ENCODE measurements around the gene BPIFB4. TPM values are rescaled to one million over a fixed set of nuclear protein-coding genes. Genes with fewer than 3 reads are reported as not detected.
"Not testable (repeated sequence)": the region's sequence is repeated elsewhere in the genome, so short reads cannot be mapped to it uniquely, and the experiment has no call there.

BPIFB4 gene
- total RNA-seq, 1 experiment from 2014 or later: not detected

DNA sequence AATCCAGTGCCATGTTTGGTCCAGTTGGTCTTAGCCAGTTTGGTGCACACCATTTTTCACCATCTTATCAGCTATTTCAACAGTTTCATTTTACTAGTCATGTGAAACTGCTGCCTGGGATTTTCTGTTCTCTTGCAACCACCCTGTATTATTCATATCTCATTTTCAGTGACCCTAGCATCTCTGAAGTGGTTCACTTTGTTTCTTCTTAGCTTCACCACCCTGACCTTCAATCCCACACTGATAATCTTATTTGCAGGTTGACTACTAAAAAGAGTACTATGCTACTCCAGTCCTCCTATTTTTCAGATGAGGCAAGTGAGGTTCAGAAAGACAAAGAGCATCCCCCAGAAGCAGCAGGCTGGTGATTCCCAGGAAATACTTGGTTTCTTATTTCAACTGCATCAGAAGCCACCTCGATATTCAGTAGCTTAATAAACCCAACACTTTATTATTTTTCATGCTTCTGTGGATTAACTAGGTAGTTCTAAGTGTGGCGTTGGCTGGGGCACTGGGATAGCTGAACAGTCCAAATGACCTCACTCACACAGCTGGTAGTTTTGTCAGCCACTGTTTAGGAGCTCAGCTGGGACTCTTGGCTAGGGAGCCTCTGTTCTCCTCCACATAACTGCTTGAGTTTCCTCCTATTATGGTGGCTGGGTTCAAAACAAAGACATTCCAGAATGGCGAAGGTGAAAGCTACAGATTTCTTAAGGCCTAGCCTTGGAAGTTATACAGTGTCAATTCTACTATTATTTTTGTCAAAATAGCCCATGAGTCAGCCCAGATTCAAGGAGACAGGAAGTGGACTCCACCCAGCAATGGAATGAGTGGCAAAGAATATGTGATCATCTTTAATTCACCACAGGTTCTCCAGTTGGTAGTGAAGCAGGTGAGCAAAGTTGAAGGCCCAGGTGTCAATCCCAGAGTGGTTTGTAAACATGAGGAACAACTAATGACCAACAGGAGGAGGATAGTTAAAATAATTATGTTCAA lies 40.6 kb downstream of the BPIFB4 start:
- no TSS peak for BruUV-seq (replicated peaks)
- TF ChIP-seq, protein P1, sequence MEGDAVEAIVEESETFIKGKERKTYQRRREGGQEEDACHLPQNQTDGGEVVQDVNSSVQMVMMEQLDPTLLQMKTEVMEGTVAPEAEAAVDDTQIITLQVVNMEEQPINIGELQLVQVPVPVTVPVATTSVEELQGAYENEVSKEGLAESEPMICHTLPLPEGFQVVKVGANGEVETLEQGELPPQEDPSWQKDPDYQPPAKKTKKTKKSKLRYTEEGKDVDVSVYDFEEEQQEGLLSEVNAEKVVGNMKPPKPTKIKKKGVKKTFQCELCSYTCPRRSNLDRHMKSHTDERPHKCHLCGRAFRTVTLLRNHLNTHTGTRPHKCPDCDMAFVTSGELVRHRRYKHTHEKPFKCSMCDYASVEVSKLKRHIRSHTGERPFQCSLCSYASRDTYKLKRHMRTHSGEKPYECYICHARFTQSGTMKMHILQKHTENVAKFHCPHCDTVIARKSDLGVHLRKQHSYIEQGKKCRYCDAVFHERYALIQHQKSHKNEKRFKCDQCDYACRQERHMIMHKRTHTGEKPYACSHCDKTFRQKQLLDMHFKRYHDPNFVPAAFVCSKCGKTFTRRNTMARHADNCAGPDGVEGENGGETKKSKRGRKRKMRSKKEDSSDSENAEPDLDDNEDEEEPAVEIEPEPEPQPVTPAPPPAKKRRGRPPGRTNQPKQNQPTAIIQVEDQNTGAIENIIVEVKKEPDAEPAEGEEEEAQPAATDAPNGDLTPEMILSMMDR (IDR thresholded peaks at IDR 0.05; ENCODE audit: unreplicated experiment): no peak
- intact Hi-C loops (cut with micrococcal nuclease; ENCODE audit: unreplicated experiment): no loop called here
- Mint-ChIP-seq H3K27ac (ENCODE audit: unreplicated experiment) (no peak overlapping the region), H3K4me3 (ENCODE audit: low read depth, unreplicated experiment) (no peak overlapping the region), H3K27me3 (ENCODE audit: unreplicated experiment) (peaks cover 61% of the 10 kb centered on the region), H3K9me3 (ENCODE audit: low read depth, unreplicated experiment) (peaks cover 4% of the 10 kb centered on the region), H3K4me1 (ENCODE audit: low read depth, unreplicated experiment) (no peaks in the 10 kb centered on the region), H3K36me3 (ENCODE audit: insufficient read depth, unreplicated experiment) (no peaks in the 10 kb centered on the region)
- CTCF ChIA-PET: interaction anchor here (0.6 kb wide), 1 partner anchor 14 kb away, joined by 3 read pairs; no protein-coding TSS in a partner anchor
- DNase-seq: no peak

DNA sequence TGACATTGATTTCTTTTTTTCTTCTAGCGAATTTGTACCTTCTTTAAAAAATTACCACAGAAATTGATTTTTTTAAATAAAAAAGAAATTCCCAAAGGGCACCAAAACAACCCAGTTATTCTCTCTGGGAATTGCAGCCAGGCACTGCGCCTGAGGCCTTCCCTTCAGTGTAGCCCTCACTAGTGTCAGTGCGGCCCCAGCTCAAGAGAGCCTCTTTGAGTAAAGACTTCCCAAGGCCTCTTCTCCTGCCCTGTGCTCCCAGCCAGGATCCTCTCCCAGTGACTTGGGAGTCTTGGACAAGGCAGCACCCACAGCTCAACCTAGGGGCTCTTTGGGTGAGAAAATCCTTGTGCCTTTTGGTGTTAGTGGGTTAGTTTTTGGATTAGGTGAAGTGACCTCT lies 41.5 kb downstream of the BPIFB4 start:
- no peaks in the 10 kb centered on the region for H3K36me3 Mint-ChIP-seq (ENCODE audit: insufficient read depth, unreplicated experiment)
- intact Hi-C loops (cut with micrococcal nuclease; ENCODE audit: unreplicated experiment): no loop called here
- no peak overlapping the region for H3K4me3 Mint-ChIP-seq (ENCODE audit: low read depth, unreplicated experiment)
- CTCF ChIA-PET: no interaction called here
- H3K9me3 Mint-ChIP-seq (ENCODE audit: low read depth, unreplicated experiment): peaks cover 4% of the 10 kb centered on the region
- no peak overlapping the region for H3K27ac Mint-ChIP-seq (ENCODE audit: unreplicated experiment)
- no peak for DNase-seq
- H3K27me3 Mint-ChIP-seq (ENCODE audit: unreplicated experiment): peaks cover 70% of the 10 kb centered on the region
- no TSS peak for BruUV-seq (replicated peaks)
- TF ChIP-seq, protein P1 (IDR thresholded peaks at IDR 0.05; ENCODE audit: unreplicated experiment): no peak
- H3K4me1 Mint-ChIP-seq (ENCODE audit: low read depth, unreplicated experiment): no peaks in the 10 kb centered on the region

DNA sequence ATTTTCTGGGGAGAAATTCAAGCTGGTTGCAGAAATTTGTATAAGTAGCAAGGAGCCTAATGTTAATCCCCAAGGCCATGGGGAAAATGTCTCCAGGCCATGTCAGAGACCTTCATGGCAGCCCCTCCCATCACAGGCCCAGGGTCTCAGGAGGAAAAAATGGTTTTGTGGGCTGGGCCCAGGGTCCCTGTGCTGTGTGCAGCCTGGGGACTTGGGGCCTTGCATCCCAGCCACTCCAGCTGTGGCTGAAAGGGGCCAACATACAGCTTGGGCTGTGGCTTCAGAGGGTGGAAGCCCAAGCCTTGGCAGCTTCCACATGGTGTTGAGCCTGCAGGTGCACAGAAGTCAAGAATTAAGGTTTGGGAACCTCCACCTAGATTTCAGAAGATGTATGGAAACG lies 42.9 kb downstream of the BPIFB4 start:
- peaks cover 84% of the 10 kb centered on the region for H3K27me3 Mint-ChIP-seq (ENCODE audit: unreplicated experiment)
- CTCF ChIA-PET; H3K9me3 Mint-ChIP-seq (ENCODE audit: low read depth, unreplicated experiment); intact Hi-C loops (cut with micrococcal nuclease; ENCODE audit: unreplicated experiment); H3K4me3 Mint-ChIP-seq (ENCODE audit: low read depth, unreplicated experiment); H3K36me3 Mint-ChIP-seq (ENCODE audit: insufficient read depth, unreplicated experiment); H3K4me1 Mint-ChIP-seq (ENCODE audit: low read depth, unreplicated experiment); H3K27ac Mint-ChIP-seq (ENCODE audit: unreplicated experiment); BruUV-seq (replicated peaks); DNase-seq: not testable (repeated sequence)

DNA sequence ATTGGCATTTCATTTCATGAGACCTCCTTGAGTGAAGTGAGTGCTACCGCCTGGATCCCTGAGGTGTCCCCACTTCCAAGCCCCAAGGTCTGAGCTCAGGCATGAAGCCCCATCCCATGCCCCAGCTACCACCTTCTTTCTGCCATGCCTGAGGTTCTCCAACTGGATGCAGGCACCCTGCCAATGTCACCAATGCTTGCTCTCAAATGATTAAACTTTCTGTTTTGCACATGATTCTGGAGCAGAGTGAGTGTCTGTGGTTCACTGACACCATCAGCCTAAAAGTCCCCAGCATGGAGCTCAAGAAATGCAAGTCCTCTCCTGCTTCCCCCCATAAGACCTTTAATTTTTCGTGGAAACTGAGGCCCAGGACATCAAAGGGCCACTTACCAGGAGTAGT lies 44.8 kb downstream of the BPIFB4 start:
- CTCF ChIA-PET: no interaction called here
- no TSS peak for BruUV-seq (replicated peaks)
- no peak overlapping the region for H3K4me3 Mint-ChIP-seq (ENCODE audit: low read depth, unreplicated experiment)
- H3K27ac Mint-ChIP-seq (ENCODE audit: unreplicated experiment): no peak overlapping the region
- H3K4me1 Mint-ChIP-seq (ENCODE audit: low read depth, unreplicated experiment): no peaks in the 10 kb centered on the region
- DNase-seq: no peak
- H3K36me3 Mint-ChIP-seq (ENCODE audit: insufficient read depth, unreplicated experiment): no peaks in the 10 kb centered on the region
- TF ChIP-seq, protein P1 (IDR thresholded peaks at IDR 0.05; ENCODE audit: unreplicated experiment): no peak
- intact Hi-C loops (cut with micrococcal nuclease; ENCODE audit: unreplicated experiment): no loop called here
- H3K9me3 Mint-ChIP-seq (ENCODE audit: low read depth, unreplicated experiment): peaks cover 4% of the 10 kb centered on the region
- peaks cover 85% of the 10 kb centered on the region for H3K27me3 Mint-ChIP-seq (ENCODE audit: unreplicated experiment)

DNA sequence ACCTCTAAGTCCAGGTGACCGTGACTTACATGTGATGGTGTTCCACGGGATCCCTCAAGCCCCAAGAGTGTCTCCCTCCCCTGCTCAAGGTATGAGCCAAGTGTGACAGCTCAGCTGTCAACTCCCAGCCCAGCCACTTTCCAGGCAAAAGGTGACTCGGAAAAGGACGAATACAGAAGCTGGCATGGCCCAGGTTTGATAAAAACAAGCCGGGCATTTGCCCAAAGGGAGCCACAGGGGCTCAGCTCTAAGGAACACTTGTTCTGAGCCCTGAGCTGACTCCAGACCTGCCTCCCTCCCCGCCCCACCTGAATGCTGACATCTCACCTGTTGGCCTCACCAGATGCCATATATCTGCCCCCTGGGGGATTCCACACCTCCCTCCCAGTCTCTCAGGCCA lies 45.6 kb downstream of the BPIFB4 start:
- H3K9me3 Mint-ChIP-seq (ENCODE audit: low read depth, unreplicated experiment): peaks cover 4% of the 10 kb centered on the region
- H3K27me3 Mint-ChIP-seq (ENCODE audit: unreplicated experiment): peaks cover 86% of the 10 kb centered on the region
- no peak overlapping the region for H3K4me3 Mint-ChIP-seq (ENCODE audit: low read depth, unreplicated experiment)
- H3K4me1 Mint-ChIP-seq (ENCODE audit: low read depth, unreplicated experiment): no peaks in the 10 kb centered on the region
- TF ChIP-seq, protein P1 (IDR thresholded peaks at IDR 0.05; ENCODE audit: unreplicated experiment): no peak
- no TSS peak for BruUV-seq (replicated peaks)
- DNase-seq: no peak
- no peak overlapping the region for H3K27ac Mint-ChIP-seq (ENCODE audit: unreplicated experiment)
- CTCF ChIA-PET: no interaction called here
- intact Hi-C loops (cut with micrococcal nuclease; ENCODE audit: unreplicated experiment): no loop called here
- no peaks in the 10 kb centered on the region for H3K36me3 Mint-ChIP-seq (ENCODE audit: insufficient read depth, unreplicated experiment)

Data from Calu3 (cell line).